Right lobe of liver (tissue), 4 donors: ENCODE data around the gene MXD4.

Experiments used
- CTCF ChIP-seq, 4 donors: fragments of 200-600 bp in 3 of 4; fragments of 450-650 bp in 1 of 4; IDR thresholded peaks; one replicate each; pipeline versions ENCODE4 v1.5.1 to v1.8.0; 2016 to 2022; ENCODE audit warnings: antibody characterized with exemption in 4 of 4, mild to moderate bottlenecking in 2 of 4
- POLR2A ChIP-seq: fragments of 450-650 bp; IDR thresholded peaks from one replicate; pipeline ENCODE4 v1.6.1; 2017; ENCODE audit warnings: antibody characterized with exemption, mild to moderate bottlenecking
- donor health status: DM: no; HTN: no; CAD: no.
- donor health status: DM: no; HTN: no; CAD: no.
- donor health status: DM: no; HTN: yes; CAD: no.

- peak in 2 of 4 donors; percentile 11 to 16 for TF ChIP-seq CTCF (IDR thresholded peaks at IDR 0.05)
- TF ChIP-seq POLR2A = no peak
These were observed 18.1 kb downstream of the MXD4 start for GRCh38 chr4:2243681-2244380.
